ENCODE data around the gene SFR1.

The SFR1 gene
- 15.5 to 17.0 reads per million in 2 donors for total RNA-seq

DNA sequence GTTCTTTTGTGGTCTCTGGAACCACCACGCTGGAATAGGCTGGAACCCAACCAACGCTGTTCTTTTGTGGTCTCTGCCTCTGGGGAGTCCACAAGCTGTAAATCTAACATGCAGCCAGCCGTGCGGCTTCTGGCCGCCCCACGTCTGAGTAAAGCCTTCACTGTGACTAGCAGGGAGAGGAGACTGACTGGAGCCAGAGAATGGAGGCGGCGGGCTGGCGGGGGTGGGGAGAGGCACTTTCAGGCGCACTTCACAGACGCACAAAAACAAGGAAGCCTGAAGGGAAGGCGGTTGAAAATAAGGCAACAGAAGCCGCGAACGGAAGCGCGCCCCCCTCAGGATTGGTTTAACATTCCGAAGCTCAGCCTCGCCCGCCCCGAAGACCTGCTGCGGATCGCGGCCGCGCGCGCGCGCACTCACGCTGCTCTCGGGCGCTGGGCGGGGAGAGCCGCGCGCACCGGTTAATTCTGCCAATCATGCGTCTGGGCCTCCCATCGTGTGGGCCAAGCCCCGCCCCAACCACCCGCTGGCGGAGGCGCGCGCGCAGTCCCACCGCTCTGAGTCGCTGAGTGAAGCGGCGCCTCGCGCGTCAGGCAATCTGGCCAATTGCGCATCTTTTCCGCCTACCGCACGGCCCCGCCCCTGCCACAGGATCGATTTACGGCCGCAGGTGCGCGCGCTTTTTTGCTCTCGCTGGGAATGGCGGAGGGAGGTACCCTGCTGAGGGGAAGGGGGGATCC, at the start of gene SFR1:
Gene SFR1 (plus strand): TSS at position 687 of the 740 bp plus-strand sequence. CDS start 13 bp downstream, at position 700.
- DNase-seq = peak; percentile 100

DNA sequence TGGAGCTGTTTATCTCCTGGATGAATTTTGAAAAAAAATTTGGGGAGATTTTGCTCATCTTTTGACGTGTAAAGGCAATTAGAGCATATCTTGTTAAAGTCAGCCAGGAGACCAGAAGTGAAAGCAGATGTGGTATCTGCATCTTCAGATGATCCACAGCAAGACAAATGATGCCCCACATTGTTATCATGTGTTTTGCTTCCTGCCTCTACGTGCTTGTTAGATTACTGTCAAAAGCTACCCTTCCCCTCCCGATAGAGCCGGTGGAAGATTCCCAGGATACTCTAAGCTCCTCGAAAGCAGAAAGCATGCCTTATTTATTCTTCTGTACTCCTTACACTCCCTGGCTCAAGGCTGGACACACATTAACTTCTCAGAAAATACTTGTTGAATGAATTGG, 49.2 kb upstream of the SFR1 start:
- no peak for DNase-seq

- no peak for DNase-seq
These were observed 47.5 kb upstream of the SFR1 start for GRCh38 chr10:104074505-104074904.

DNA sequence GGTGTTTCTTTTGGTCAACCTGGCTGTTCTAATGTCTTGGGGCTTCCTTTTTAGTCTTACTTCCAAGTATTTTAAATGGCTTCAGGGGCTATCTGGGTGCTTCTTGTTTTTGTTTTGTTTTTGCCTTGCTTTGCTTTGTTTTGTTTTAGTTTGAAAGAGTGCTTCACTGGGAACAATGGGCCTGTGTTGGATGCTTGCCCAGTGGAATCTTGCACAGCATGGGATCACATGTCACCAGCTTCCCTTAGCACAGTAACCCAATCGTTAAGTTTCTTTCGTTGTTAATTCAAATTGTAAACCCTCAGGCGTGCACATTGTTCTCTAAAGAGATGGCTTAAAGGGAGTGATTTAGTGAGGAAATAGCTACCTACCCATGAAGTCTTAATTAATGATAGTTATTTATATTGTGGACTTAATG, 45.2 kb upstream of the SFR1 start:
- no peak for DNase-seq

DNA sequence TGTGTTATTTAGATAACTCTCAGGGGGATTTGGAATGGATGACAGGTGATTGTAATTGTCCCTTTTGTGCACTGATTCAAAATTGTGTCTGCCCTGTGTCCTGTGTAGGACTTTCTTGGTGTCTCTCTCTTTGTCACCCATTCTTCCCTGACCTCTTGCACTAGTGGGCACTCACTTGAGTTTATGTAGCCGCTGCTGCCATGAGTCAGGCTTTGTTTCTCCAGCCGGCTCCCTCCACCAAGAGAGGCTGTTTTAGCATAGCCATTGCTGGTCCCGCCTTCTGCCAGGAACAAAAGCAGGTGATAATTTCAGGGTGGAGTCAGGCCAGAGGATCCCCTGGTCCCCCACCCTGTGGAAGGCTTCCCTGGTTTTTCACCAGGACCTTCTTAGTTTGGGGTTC, 44.7 kb upstream of the SFR1 start:
- no peak for DNase-seq

- DNase-seq = no peak
These were observed 44.3 kb upstream of the SFR1 start for GRCh38 chr10:104077663-104078151.

DNA sequence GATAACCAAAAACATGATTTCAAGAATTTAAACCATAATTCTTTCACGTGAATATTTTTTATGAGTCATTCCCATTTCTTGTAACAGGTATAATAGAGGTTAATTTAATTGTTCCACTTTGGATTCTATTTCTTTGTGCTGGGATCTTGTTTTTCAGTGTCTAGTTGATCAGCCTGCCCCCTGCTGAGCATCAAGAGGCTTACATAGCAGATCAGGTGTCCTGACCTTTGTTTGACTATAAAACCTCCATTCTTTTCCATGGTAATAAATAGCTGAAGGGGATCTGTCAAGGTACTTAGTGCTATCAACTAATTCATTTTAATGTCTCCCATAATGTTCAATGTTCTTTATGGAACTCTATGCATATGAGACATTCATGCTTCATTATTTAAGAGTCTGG, 41.2 kb upstream of the SFR1 start:
- DNase-seq = no peak

GRCh38 chr10:104081998-104082397, 40.0 kb upstream of the SFR1 start:
- no peak for DNase-seq

GRCh38 chr10:104084482-104085142, 37.4 kb upstream of the SFR1 start:
- no peak for DNase-seq

DNA sequence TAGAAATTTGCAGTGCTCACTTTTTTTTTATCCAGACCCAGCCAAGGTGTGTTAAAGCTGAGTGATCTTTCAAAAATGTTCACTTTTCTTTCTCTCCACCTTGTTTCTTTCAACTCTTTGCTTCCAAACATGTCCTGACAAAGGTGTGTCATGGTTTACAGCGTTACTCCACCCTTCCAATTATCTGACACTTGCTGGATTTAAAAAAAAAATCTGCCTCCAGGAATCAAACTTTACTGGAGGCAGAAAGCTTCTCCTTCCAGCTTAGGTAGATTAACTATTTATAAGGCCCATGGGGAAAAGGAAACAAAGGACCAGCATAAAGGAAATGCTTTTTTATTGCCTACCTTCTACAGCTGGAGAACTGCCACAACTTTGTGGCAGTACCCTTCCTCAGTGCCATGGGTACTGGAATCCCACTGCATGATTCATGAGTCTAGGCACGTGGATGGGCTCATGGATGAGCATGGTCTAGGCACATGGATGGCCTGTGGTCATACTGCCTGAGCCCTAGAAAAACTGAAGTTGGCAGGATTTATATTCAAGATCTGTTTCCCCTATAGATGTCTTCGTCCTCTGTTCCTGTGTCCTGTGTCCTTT, 36.1 kb upstream of the SFR1 start, which contains the start of gene COL17A1:
Gene COL17A1 (minus strand): TSS at position 80 of the 600 bp plus-strand sequence. CDS start 5,207 bp downstream, outside the sequence.
- DNase-seq = no peak

DNA sequence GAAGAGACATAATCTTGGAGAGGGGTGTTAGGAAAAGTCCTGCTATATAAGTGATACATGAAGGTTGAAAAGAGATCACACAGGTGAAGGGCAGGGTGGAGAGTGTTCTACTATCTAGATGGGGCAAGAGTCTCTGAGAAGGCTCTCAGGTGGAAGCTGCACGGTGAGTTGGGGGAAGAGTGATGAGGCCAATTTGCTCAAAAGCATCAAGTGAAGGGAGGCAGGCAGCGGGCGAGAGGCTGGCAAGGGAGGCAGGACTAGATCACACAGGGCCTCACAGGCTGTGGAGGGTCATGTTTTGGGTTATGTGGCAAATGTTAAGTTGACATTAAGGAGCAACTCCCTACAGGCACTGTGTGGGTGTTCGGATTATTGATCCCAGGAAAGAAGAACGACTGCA, 33.7 kb upstream of the SFR1 start:
- no peak for DNase-seq

DNA sequence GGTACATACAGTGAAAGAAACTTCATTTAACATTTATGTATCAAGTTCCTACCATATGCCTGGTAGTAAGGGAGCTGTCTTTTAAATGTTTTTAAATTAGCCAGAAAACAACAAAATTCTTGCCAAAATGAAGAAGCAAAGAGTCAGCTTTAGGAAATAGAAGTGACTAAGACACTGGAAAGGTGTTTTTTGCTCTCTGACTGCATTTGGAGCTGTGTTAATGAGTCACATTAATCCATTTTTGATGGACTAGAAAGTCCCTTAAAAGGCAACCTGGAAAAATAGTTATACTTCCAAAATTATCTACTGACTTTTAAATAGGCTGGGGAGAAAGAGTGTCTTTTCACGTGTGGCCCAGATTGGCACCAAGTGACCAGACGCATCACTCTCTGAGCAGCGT, 32.4 kb upstream of the SFR1 start:
- DNase-seq = no peak

- no peak for DNase-seq
These were observed 31.4 kb upstream of the SFR1 start for GRCh38 chr10:104090611-104091010.

- DNase-seq = no peak
These were observed 29.2 kb upstream of the SFR1 start for GRCh38 chr10:104092749-104093148.

- no peak for DNase-seq
These were observed 25.3 kb upstream of the SFR1 start for GRCh38 chr10:104096692-104097091.

GRCh38 chr10:104098358-104098925, 23.5 kb upstream of the SFR1 start:
- no peak for DNase-seq

- DNase-seq = no peak
These were observed 22.7 kb upstream of the SFR1 start for GRCh38 chr10:104099269-104099668.

- no peak for DNase-seq
These were observed 22.0 kb upstream of the SFR1 start for GRCh38 chr10:104099941-104100340.

GRCh38 chr10:104100795-104101194, 21.2 kb upstream of the SFR1 start:
- no peak for DNase-seq

GRCh38 chr10:104101902-104102301, 20.1 kb upstream of the SFR1 start:
- DNase-seq = no peak

DNA sequence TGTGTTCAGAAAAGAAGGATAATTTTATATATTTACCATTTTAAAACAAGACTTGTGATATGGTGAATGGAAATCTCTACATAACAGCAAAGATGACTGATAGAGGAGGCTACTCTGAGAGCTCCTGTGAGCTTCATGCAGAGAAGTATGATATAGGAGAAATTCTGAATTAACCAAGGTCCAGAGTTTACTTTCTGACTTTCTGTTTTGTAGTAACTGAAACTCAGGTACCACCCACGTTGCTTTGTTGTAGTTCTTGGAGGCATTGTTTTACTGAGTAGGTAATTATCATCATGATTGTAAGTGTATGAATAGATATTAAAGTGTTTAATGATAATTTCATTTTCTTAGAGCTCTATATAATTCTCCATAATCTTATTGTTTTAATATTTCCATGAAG, 18.0 kb upstream of the SFR1 start:
- DNase-seq = no peak

DNA sequence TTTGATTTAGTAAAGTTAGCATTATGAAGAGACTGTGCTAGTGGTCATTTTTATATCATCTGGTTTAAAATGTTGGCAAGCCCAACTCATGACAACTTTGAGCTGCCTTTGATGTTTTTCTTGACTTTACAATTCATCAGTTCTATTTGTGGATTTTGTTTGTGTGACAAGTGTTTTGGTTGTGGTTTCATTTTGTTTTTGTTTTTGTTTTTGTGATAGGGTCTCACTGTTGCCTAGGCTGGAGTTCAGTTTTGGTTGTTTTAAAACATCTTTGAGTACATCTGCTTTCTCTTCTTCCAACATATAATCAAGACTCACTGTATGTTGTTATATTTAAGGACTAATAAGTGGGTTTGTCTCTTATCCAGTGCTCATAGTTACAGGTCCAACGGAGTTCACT, 17.6 kb upstream of the SFR1 start:
- DNase-seq = no peak

DNA sequence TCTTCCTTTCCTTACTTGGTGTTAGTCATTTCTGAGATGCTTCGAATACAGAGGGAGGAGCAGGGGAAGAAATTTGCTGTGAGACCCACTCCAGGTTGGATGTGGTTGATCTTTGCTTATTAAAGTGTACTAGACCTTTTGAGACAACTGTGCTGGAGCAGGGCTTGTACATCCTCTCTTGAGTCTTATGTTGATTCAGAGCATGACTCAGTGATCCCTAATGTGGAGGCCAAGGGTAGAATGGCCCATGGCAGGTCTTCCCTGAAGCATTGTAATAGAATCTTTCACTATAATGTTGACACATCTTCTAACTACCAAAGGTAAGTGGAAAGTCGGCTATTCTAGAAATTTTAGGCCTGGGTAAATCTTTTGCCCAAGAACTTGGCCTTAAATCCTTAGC, 17.0 kb upstream of the SFR1 start:
- no peak for DNase-seq
